MCF 10A (cell line): ENCODE data around the gene SLC12A3. TPM values are rescaled to one million over a fixed set of nuclear protein-coding genes. Genes with fewer than 3 reads are reported as not detected.

ENCODE experiments used
- BruUV-seq: library from RNA; stranded (reverse); fragments of 400-500 nt; replicated peaks from 2 replicates; lab custom pipeline; 2021; lab: Mats Ljungman, UMichigan
- CTCF ChIA-PET: fragments of 300-600 bp; sonication (Branson Sonifier 250); formaldehyde crosslinking; extraction: SDS; loops from one replicate; lab custom pipeline; 2021; ENCODE audit warnings: antibody characterized with exemption, inconsistent platforms; lab: Yijun Ruan, JAX
- POLR2A ChIA-PET: fragments of 300-600, 350-650 bp; sonication (Branson Sonifier 250); formaldehyde crosslinking; extraction: SDS; loops from one replicate; lab custom pipeline; 2020; ENCODE audit warnings: antibody characterized with exemption, inconsistent platforms; lab: Yijun Ruan, JAX
- DNase-seq: peaks from one replicate; pipeline ENCODE4 v3.0.0-alpha.2; 2018; ENCODE audit not compliant: unreplicated experiment
- H3K27ac Mint-ChIP-seq: one replicate; pipeline ENCODE4 v1.8.0; 2022; ENCODE audit warnings: mild to moderate bottlenecking, low read depth, mixed read lengths; ENCODE audit not compliant: unreplicated experiment
- H3K27me3 Mint-ChIP-seq: one replicate; pipeline ENCODE4 v1.8.0; 2022; ENCODE audit warnings: mixed read lengths; ENCODE audit not compliant: insufficient read depth, unreplicated experiment
- H3K36me3 Mint-ChIP-seq: one replicate; pipeline ENCODE4 v1.8.0; 2022; ENCODE audit warnings: mild to moderate bottlenecking, moderate library complexity, mixed read lengths; ENCODE audit not compliant: insufficient read depth, unreplicated experiment
- H3K4me1 Mint-ChIP-seq: one replicate; pipeline ENCODE4 v1.8.0; 2022; ENCODE audit warnings: mixed read lengths; ENCODE audit not compliant: insufficient read depth, unreplicated experiment
- H3K4me3 Mint-ChIP-seq: one replicate; pipeline ENCODE4 v1.8.0; 2022; ENCODE audit warnings: mild to moderate bottlenecking, moderate library complexity, mixed read lengths; ENCODE audit not compliant: unreplicated experiment
- H3K9me3 Mint-ChIP-seq: one replicate; pipeline ENCODE4 v1.8.0; 2022; ENCODE audit warnings: mixed read lengths; ENCODE audit not compliant: unreplicated experiment
- CTCF ChIP-seq: fragments of 200-600 bp; IDR thresholded peaks from one replicate; pipeline ENCODE4 v1.8.0; 2022; ENCODE audit warnings: antibody characterized with exemption, mild to moderate bottlenecking; ENCODE audit not compliant: unreplicated experiment
- intact Hi-C: fragments of 100-400 bp; cut with micrococcal nuclease; formaldehyde crosslinking; loops from 2 replicates; pipeline ENCODE4 v1.14.1; 2022
- total RNA-seq: library from RNA; stranded (reverse); gene quantifications from 2 replicates; pipeline ENCODE4 v1.2.3, GENCODE V29; 2022

The SLC12A3 gene
- total RNA-seq, 1 experiment from 2014 or later, result not detected

GRCh38 chr16:56852401-56852730, 12.6 kb upstream of the SLC12A3 start:
- ChIA-PET CTCF (interaction anchor here (0.6 to 1.7 kb wide), 4 partner anchors 15 to 63 kb away, joined by 3 to 7 read pairs (median 4); no protein-coding TSS in a partner anchor), POLR2A (no interaction called here)
- no peak overlapping the region for H3K4me3 Mint-ChIP-seq
- intact Hi-C loops, result no loop called here
- no peak for TF ChIP-seq CTCF
- H3K36me3 Mint-ChIP-seq, result no peaks in the 10 kb centered on the region
- no peak overlapping the region for H3K27ac Mint-ChIP-seq
- BruUV-seq, result no TSS peak
- DNase-seq, result no peak
- H3K27me3 Mint-ChIP-seq, result no peaks in the 10 kb centered on the region
- no peaks in the 10 kb centered on the region for H3K9me3 Mint-ChIP-seq
- H3K4me1 Mint-ChIP-seq, result peaks cover 32% of the 10 kb centered on the region

GRCh38 chr16:56852968-56853367, 12.0 kb upstream of the SLC12A3 start:
- no peak for DNase-seq
- intact Hi-C loops, result no loop called here
- ChIA-PET CTCF (interaction anchor here (0.6 to 1.7 kb wide), 5 partner anchors 12 to 66 kb away, joined by 3 to 7 read pairs (median 4); partner anchors contain the start of gene SLC12A3), POLR2A (no interaction called here)
- Mint-ChIP-seq H3K9me3 (no peaks in the 10 kb centered on the region), H3K27ac (no peak overlapping the region), H3K36me3 (no peaks in the 10 kb centered on the region), H3K27me3 (no peaks in the 10 kb centered on the region), H3K4me3 (no peak overlapping the region), H3K4me1 (peaks cover 28% of the 10 kb centered on the region)
- no peak for TF ChIP-seq CTCF
- no TSS peak for BruUV-seq

DNA sequence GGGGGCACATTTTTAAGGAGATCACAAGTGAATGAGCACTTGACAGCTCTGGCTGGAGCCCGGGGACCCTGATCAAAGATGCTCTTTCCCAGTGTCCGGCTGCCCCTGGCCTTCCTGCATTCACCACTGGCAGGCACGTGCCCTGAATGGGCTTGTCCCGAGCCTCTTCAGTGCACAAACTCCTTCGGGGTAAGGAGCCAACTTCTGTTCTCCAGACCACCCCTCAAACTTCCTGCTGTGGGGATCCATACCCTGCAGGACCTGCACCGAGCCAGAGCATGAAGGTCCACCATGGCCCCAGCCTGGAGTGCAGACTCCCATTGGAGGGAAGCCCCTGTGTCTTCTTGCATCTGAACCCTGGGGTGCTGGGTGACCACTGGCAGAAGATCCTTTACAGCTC, 9.8 kb upstream of the SLC12A3 start:
- Mint-ChIP-seq H3K4me3 (no peak overlapping the region), H3K4me1 (peaks cover 8% of the 10 kb centered on the region), H3K36me3 (no peaks in the 10 kb centered on the region), H3K27me3 (no peaks in the 10 kb centered on the region), H3K27ac (no peak overlapping the region), H3K9me3 (no peaks in the 10 kb centered on the region)
- TF ChIP-seq CTCF, result no peak
- no peak for DNase-seq
- POLR2A ChIA-PET, result no interaction called here
- no TSS peak for BruUV-seq
- CTCF ChIA-PET, result interaction anchor here (0.6 to 4.5 kb wide), 3 partner anchors 8 to 13 kb away, joined by 3 to 27 read pairs (median 3); no protein-coding TSS in a partner anchor
- intact Hi-C loops, result loop anchor here (5.0 kb wide), 1 partner anchor 63 kb away; no protein-coding TSS in a partner anchor

- Mint-ChIP-seq H3K4me1 (peaks cover 2% of the 10 kb centered on the region), H3K27me3 (no peaks in the 10 kb centered on the region), H3K27ac (no peak overlapping the region), H3K4me3 (no peak overlapping the region), H3K36me3 (no peaks in the 10 kb centered on the region), H3K9me3 (no peaks in the 10 kb centered on the region)
- intact Hi-C loops, result loop anchor here (5.0 kb wide), 1 partner anchor 64 kb away; no protein-coding TSS in a partner anchor
- CTCF ChIA-PET, result interaction anchor here (0.6 to 4.5 kb wide), 3 partner anchors 12 to 78 kb away, joined by 3 to 27 read pairs (median 3); no protein-coding TSS in a partner anchor
- DNase-seq, result no peak
- POLR2A ChIA-PET, result no interaction called here
- no TSS peak for BruUV-seq
- TF ChIP-seq CTCF, result no peak
Observed at GRCh38 chr16:56855946-56856345, 9.1 kb upstream of the SLC12A3 start.
